ENCODE results near the gene CASKIN1. TPM values are rescaled to one million over a fixed set of nuclear protein-coding genes. Genes with fewer than 3 reads are reported as not detected.

CASKIN1 gene
- total and polyA plus RNA-seq, 10 of the 15 experiments (the other 5 are each of a cell fraction or from before 2014, with no cell fraction given): 0.03 to 0.33 (median 0.11) TPM; not detected in 5

DNA sequence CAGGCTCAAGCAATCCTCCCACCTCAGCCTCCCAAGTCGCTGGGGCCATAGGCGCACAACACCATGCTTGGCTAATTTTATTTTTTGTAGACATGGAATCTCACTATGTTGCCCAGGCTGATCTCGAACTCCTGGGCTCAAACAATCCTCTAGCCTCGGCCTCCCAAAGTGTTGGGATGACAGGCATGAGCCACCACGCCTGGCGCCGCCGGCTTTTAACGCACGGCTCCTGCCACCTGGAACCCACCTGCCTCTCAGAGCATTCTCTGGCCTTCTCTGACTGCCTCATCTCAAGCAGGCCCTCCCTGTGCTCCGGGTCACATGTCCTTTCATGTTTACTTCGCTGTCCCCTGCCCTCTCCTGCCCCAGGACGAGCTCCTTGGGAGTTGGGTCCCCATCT, 10.3 kb downstream of the CASKIN1 start:
- Histone ChIP-seq H3K9ac (ENCODE audit: control insufficient read depth, insufficient read depth, low read length) (no peak overlapping the region), H3K36me3 (ENCODE audit: control insufficient read depth in 2 of 2, insufficient read depth in 2 of 2, low read length in 1 of 2) (no peaks in the 10 kb centered on the region), H3K4me2 (ENCODE audit: control insufficient read depth, insufficient read depth) (no peak overlapping the region), H3K9me3 (replicated peaks; ENCODE audit: control insufficient read depth, insufficient read depth, low read length) (no peaks in the 10 kb centered on the region), H4K20me1 (ENCODE audit: control insufficient read depth, insufficient read depth) (no peaks in the 10 kb centered on the region), H3K79me2 (ENCODE audit: control insufficient read depth, insufficient read depth, low read length) (no peaks in the 10 kb centered on the region), H3K27me3 (replicated peaks in 1 of 2; ENCODE audit: control insufficient read depth in 2 of 2, insufficient read depth in 2 of 2, low read length in 1 of 2) (no peaks in the 10 kb centered on the region; a peak in 1 of 4 replicates), H2AFZ (ENCODE audit: control insufficient read depth, low read depth, low read length) (no peak overlapping the region), H3K4me1 (ENCODE audit: control insufficient read depth, insufficient read depth, low read length) (no peaks in the 10 kb centered on the region), H3K27ac (ENCODE audit: control insufficient read depth, insufficient read depth) (no peak overlapping the region), H3K4me3 (no peak overlapping the region)
- intact Hi-C loops (cut with micrococcal nuclease; ENCODE audit: unreplicated experiment) (no loop called here), in situ Hi-C loops (cut with MboI) (no loop called here)
- POLR2A ChIA-PET: no interaction called here
- ATAC-seq (no peak), FAIRE-seq (no peak), DNase-seq (ENCODE audit: low read depth, low spot score) (no peak)
- 74% methylated on average over 13 of the region's 13 CpGs for WGBS (ENCODE audit: insufficient coverage, insufficient replicate concordance, low lambda C conversion rate, missing lambda C conversion rate)
- CTCF ChIA-PET: no interaction called here
- no TSS peak for BruUV-seq (replicated peaks)
- SMC1A ChIA-PET (ENCODE audit: uncharacterized antibody, unreplicated experiment): no interaction called here
- RAD21 ChIA-PET (ENCODE audit: unreplicated experiment): no interaction called here
- no peak for TF ChIP-seq SREBF2 (IDR thresholded peaks at IDR 0.05; ENCODE audit: low read length)
- no peak for TF ChIP-seq CBX5 (IDR thresholded peaks at IDR 0.05; ENCODE audit: low read depth)
- TF ChIP-seq, protein P1, sequence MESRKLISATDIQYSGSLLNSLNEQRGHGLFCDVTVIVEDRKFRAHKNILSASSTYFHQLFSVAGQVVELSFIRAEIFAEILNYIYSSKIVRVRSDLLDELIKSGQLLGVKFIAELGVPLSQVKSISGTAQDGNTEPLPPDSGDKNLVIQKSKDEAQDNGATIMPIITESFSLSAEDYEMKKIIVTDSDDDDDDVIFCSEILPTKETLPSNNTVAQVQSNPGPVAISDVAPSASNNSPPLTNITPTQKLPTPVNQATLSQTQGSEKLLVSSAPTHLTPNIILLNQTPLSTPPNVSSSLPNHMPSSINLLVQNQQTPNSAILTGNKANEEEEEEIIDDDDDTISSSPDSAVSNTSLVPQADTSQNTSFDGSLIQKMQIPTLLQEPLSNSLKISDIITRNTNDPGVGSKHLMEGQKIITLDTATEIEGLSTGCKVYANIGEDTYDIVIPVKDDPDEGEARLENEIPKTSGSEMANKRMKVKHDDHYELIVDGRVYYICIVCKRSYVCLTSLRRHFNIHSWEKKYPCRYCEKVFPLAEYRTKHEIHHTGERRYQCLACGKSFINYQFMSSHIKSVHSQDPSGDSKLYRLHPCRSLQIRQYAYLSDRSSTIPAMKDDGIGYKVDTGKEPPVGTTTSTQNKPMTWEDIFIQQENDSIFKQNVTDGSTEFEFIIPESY (IDR thresholded peaks at IDR 0.05): no peak
- TF ChIP-seq, protein P2, sequence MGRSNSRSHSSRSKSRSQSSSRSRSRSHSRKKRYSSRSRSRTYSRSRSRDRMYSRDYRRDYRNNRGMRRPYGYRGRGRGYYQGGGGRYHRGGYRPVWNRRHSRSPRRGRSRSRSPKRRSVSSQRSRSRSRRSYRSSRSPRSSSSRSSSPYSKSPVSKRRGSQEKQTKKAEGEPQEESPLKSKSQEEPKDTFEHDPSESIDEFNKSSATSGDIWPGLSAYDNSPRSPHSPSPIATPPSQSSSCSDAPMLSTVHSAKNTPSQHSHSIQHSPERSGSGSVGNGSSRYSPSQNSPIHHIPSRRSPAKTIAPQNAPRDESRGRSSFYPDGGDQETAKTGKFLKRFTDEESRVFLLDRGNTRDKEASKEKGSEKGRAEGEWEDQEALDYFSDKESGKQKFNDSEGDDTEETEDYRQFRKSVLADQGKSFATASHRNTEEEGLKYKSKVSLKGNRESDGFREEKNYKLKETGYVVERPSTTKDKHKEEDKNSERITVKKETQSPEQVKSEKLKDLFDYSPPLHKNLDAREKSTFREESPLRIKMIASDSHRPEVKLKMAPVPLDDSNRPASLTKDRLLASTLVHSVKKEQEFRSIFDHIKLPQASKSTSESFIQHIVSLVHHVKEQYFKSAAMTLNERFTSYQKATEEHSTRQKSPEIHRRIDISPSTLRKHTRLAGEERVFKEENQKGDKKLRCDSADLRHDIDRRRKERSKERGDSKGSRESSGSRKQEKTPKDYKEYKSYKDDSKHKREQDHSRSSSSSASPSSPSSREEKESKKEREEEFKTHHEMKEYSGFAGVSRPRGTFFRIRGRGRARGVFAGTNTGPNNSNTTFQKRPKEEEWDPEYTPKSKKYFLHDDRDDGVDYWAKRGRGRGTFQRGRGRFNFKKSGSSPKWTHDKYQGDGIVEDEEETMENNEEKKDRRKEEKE (IDR thresholded peaks at IDR 0.05): no peak
- TF ChIP-seq ESRRA (IDR thresholded peaks at IDR 0.05; ENCODE audit: low read length): no peak
- no peak for TF ChIP-seq SPI1 (IDR thresholded peaks at IDR 0.05; ENCODE audit: borderline replicate concordance, insufficient read depth, low read depth, low read length)
- TF ChIP-seq GABPA (IDR thresholded peaks at IDR 0.05; ENCODE audit: low read depth): no peak
- TF ChIP-seq, protein P3, sequence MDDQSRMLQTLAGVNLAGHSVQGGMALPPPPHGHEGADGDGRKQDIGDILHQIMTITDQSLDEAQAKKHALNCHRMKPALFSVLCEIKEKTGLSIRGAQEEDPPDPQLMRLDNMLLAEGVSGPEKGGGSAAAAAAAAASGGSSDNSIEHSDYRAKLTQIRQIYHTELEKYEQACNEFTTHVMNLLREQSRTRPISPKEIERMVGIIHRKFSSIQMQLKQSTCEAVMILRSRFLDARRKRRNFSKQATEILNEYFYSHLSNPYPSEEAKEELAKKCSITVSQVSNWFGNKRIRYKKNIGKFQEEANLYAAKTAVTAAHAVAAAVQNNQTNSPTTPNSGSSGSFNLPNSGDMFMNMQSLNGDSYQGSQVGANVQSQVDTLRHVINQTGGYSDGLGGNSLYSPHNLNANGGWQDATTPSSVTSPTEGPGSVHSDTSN (IDR thresholded peaks at IDR 0.05; ENCODE audit: insufficient replicate concordance, low read depth, low read length): no peak
- no peak for TF ChIP-seq ASH2L (IDR thresholded peaks at IDR 0.05; ENCODE audit: borderline replicate concordance, low read depth)
- TF ChIP-seq BACH1 (IDR thresholded peaks at IDR 0.05; ENCODE audit: borderline replicate concordance): no peak
- TF ChIP-seq RELA (IDR thresholded peaks at IDR 0.05; ENCODE audit: borderline replicate concordance, partially characterized antibody): no peak
- no peak for TF ChIP-seq ZNF217 (IDR thresholded peaks at IDR 0.05)
- no peak for TF ChIP-seq IRF4 (IDR thresholded peaks at IDR 0.05; ENCODE audit: low read depth, low read length)
- TF ChIP-seq IKZF1 (conservative IDR thresholded peaks at IDR 0.05): no peak
- TF ChIP-seq HDGF (IDR thresholded peaks at IDR 0.05): no peak
- TF ChIP-seq, protein P4, sequence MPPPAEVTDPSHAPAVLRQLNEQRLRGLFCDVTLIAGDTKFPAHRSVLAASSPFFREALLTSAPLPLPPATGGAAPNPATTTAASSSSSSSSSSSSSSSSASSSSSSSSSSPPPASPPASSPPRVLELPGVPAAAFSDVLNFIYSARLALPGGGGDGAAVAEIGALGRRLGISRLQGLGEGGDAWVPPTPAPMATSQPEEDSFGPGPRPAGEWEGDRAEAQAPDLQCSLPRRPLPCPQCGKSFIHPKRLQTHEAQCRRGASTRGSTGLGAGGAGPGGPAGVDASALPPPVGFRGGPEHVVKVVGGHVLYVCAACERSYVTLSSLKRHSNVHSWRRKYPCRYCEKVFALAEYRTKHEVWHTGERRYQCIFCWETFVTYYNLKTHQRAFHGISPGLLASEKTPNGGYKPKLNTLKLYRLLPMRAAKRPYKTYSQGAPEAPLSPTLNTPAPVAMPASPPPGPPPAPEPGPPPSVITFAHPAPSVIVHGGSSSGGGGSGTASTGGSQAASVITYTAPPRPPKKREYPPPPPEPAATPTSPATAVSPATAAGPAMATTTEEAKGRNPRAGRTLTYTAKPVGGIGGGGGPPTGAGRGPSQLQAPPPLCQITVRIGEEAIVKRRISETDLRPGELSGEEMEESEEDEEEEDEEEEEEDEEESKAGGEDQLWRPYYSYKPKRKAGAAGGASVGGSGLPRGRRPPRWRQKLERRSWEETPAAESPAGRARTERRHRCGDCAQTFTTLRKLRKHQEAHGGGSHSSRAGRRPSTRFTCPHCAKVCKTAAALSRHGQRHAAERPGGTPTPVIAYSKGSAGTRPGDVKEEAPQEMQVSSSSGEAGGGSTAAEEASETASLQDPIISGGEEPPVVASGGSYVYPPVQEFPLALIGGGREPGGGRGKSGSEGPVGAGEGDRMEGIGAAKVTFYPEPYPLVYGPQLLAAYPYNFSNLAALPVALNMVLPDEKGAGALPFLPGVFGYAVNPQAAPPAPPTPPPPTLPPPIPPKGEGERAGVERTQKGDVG (CRISPR knock-in tag; IDR thresholded peaks at IDR 0.05): no peak
- TF ChIP-seq GATAD2B (conservative IDR thresholded peaks at IDR 0.05; ENCODE audit: low read depth): no peak
